GM10248 (cell line): ENCODE results near the gene ZNF438.

Experiments used
- CTCF ChIA-PET: fragments of 300-600 bp; sonication (Branson Sonifier 250); formaldehyde crosslinking; extraction: SDS; loops from one replicate; lab custom pipeline; 2021; ENCODE audit warnings: antibody characterized with exemption; lab: Yijun Ruan, JAX
- POLR2A ChIA-PET: fragments of 350-650 bp; sonication (Branson Sonifier 250); formaldehyde crosslinking; extraction: SDS; loops from one replicate; lab custom pipeline; 2020; ENCODE audit warnings: antibody characterized with exemption; lab: Yijun Ruan, JAX
- DNase-seq: peaks from one replicate; pipeline ENCODE4 v3.0.0; 2012; ENCODE audit errors: extremely low spot score
- TF ChIP-seq, protein P1 (sequence below): IDR thresholded peaks from 2 replicates; pipeline ENCODE4 v1.5.1; 2012; ENCODE audit warnings: mild to moderate bottlenecking, low read depth; ENCODE audit errors: extremely low read depth, missing control alignments, control extremely low read depth

ZNF438 gene

GRCh38 chr10:31018962-31019361, 12.7 kb downstream of the ZNF438 start:
- CTCF ChIA-PET: interaction anchor here (1.7 kb wide), 1 partner anchor 12 kb away, joined by 4 read pairs; no protein-coding TSS in a partner anchor
- no peak for DNase-seq
- POLR2A ChIA-PET: no interaction called here
- TF ChIP-seq, protein P1, sequence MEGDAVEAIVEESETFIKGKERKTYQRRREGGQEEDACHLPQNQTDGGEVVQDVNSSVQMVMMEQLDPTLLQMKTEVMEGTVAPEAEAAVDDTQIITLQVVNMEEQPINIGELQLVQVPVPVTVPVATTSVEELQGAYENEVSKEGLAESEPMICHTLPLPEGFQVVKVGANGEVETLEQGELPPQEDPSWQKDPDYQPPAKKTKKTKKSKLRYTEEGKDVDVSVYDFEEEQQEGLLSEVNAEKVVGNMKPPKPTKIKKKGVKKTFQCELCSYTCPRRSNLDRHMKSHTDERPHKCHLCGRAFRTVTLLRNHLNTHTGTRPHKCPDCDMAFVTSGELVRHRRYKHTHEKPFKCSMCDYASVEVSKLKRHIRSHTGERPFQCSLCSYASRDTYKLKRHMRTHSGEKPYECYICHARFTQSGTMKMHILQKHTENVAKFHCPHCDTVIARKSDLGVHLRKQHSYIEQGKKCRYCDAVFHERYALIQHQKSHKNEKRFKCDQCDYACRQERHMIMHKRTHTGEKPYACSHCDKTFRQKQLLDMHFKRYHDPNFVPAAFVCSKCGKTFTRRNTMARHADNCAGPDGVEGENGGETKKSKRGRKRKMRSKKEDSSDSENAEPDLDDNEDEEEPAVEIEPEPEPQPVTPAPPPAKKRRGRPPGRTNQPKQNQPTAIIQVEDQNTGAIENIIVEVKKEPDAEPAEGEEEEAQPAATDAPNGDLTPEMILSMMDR: no peak

GRCh38 chr10:31018356-31018750, 13.3 kb downstream of the ZNF438 start:
- ChIA-PET POLR2A (no interaction called here), CTCF (interaction anchor here (0.9 to 2.8 kb wide), 4 partner anchors 9 to 13 kb away, joined by 3 to 10 read pairs (median 5); partner anchors contain the start of gene ZNF438)
- TF ChIP-seq, protein P1: no peak
- DNase-seq: no peak

DNA sequence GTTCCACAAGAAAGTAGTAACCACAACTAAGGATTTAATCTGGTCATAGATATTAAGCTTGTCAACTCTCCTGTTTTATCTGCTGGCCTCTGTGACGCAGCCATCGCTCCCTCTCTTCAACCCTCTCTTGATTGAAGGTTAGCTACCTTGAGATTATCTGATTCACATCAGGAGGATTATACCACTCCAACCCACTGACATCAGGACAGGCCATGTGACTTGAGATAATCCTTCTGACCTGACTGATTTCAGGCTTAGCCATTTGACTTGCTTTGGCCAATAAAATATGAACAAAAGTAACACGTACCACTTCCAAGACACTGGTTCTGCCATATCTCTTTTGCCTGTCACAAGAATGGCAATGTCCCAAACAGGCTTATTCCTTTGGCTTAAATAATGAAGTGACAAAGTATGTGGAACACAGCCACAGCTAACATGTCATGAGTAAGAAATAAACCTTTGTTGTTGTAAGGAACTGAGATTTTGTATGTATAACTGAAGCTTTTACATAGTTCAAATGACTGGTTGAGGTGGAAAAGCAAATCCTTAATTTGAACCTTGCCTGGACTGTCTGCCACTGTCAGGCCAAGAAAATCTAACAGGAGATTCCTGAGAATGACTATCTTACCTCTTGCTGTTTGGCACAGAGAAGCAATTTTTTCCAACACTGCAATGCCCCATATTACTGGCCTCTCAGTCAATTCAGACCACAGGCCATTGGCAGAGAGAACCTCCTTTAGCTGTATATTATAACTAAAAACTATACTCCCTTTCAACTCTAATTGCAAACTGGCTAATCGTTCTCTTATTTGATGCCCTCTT, 13.9 kb downstream of the ZNF438 start:
- DNase-seq: no peak
- ChIA-PET CTCF (interaction anchor here (0.9 to 2.8 kb wide), 5 partner anchors 10 to 234 kb away, joined by 3 to 10 read pairs (median 3); partner anchors contain the start of gene ZNF438), POLR2A (no interaction called here)
- TF ChIP-seq, protein P1: no peak

DNA sequence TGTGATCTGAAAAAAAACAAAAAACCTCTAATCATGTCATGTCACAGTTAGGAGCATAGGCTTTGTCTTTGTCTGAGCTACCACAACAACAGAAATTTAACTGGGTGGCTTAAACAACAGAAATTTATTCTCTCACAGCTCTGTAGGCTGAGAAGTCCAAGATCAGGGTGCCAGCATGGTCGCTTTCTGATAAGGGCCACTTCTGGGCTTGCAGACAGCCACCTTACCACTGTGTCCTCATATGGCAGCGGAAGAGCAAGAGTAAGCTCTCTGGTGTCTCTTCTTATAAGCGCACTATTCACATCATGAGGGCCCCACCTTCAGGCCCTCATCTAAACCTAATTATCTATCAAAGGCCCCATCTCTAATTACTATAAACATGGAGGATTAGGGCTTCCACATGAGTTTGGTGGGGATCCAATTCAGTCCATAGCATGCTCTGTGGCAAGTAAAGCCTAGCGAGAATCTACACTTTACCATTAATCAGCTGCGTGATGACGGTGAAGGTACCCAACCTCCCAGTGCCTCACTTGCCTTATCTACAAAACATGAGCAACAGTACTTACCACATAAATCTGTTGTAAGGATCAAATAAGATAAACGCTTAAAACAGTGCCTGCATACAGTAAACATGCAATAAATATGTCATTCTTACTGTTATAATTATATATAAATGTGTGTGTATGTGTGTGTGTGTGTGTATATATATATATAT, 17.3 kb downstream of the ZNF438 start:
- DNase-seq: no peak
- ChIA-PET POLR2A (no interaction called here), CTCF (interaction anchor here (1.3 kb wide), 1 partner anchor 18 kb away, joined by 3 read pairs; the partner anchor contains the start of gene ZNF438)
- TF ChIP-seq, protein P1: no peak

DNA sequence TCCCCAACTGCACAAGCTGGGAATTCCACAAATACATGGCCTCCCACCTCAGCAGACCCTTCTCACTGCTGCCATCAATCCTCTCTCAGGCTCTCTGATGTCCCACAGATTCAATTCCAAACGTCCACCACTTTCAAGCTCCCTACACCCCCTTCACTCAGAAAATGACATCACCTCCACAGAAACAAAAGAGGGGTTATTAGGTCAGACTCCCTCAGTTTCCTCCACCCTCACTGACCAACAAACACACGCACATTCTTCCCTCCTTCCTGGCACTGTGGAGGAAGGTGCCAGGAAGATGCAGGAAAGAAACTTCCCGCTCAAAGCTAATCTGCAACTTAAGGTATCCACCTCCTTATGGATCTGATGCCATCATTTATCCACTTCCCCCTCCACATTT, 18.3 kb downstream of the ZNF438 start:
- CTCF ChIA-PET: no interaction called here
- no peak for DNase-seq
- TF ChIP-seq, protein P1: no peak
- POLR2A ChIA-PET: no interaction called here

DNA sequence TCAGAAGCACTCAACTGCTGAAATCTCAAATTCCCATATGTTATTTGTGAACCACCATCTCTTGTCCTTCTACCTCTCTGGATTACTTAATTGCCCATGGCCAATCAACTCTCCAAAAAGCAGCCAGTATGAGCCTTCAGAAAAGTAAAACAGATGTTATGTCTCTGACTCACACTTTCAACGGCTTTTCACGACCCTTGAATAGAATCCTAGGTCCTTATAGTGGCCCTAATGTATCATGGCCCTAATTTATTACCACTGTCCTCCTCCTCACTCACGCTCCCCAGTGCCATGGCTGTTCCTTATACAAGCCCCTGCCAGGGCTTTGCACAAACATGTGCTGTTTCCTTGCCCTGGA, 20.0 kb downstream of the ZNF438 start:
- ChIA-PET POLR2A (no interaction called here), CTCF (interaction anchor here (1.8 kb wide), 1 partner anchor 21 kb away, joined by 4 read pairs; the partner anchor contains the start of gene ZNF438)
- DNase-seq: no peak
- TF ChIP-seq, protein P1: no peak
